GM19099 (cell line): ENCODE results near the gene USP7.

Experiments
- POLR2A ChIP-seq: IDR thresholded peaks from 3 replicates; pipeline ENCODE4 v1.6.1; 2011; ENCODE audit warnings: low read depth; ENCODE audit not compliant: insufficient read length; ENCODE audit errors: extremely low read depth

The USP7 gene

DNA sequence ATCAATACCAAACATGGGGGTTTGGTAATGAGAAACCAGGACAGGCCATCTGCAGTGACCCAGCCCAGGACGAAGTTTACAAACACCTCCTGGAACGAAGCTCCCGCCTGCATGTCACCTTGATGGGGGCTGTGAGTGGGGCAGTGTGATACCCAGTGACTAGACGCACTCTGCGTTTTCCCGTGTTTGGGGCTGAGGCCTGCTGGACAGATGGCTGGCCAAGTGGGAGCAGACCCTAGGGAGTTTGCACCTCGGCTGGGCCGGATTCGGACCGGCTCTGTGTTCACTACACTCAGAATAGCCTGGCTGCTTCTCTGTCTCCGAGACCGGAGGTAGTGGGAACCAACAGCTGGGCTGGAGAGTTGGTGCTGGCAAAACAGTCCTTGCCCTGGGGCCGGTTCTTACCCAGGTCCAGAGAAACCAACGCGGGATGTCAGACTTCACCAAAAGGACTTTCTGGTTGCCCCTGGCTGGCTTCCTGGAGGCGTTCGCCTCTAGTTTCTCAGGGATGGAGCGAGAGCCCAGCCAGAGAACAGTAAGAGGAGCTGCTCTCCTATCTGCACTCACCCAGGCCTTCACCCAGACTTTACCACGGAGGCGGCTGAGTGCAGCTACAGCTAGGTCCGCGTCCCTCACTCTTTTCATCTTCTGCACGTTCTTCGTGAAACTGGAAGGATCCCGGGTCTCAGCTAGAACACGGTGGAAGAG is 115.3 kb downstream of the USP7 start:
- TF ChIP-seq POLR2A: no peak

DNA sequence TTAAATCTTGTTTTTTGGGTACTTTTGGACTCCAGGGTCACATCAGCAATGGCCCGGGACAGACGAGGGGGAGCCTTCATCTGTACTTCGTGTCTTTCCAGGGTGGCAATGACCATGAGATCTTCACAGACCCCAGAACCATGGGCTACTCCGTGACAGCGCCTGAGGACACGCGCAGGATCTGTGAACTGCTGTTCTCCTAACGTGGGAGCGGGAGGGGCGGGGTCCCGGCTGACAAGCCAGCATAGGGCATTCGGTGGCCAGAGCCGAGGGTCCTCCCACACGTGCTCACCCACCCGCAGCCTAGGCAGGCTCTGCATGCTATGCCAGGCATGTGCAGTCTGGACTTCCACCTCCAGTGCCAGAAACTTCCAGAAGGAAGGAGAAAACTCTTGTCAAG is 116.1 kb downstream of the USP7 start:
- no peak for TF ChIP-seq POLR2A

DNA sequence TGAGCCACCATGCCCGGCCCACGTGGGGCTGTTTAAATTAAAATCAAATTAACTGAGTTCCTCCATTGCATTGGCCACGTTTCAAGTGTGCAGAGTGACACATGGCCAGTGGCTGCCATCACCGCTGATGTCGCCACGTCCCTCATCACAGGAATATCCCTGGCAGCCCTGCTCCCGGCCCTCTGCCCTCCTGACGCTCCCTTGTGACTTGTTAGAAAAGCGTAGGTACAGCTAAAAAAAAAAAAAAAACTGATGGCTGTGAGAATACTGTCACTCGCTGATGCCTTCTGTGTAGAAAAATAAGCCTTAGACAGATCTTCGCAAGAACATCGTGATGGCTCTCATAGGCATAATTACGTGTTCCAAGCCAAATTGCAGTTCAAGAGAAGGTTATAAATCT is 116.6 kb downstream of the USP7 start:
- TF ChIP-seq POLR2A: no peak

DNA sequence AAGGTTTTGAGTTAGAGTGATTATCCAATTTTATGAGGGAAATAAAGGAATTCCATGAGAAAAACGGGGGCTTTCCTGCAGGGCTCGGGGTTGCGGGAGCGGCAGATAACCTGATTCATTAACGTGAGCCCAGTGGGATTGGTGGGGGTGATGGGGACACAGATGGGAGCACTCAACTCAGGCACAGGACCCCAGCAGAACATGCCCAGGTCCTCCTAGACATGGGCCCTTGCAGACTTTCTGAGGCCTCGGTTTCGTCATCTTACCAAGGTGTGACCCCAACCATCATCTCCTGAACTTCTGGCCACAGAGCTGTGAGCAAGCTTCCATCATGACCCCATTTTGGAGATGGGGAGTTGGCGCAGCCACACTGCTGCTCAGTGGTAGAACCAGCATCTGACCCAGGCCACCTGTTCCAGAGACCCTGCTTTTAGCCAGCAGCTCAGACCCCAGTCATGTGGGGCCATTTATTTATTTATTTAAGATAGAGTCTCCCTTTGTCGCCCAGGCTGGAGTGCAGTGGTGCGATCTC is 117.2 kb downstream of the USP7 start:
- TF ChIP-seq POLR2A: no peak

DNA sequence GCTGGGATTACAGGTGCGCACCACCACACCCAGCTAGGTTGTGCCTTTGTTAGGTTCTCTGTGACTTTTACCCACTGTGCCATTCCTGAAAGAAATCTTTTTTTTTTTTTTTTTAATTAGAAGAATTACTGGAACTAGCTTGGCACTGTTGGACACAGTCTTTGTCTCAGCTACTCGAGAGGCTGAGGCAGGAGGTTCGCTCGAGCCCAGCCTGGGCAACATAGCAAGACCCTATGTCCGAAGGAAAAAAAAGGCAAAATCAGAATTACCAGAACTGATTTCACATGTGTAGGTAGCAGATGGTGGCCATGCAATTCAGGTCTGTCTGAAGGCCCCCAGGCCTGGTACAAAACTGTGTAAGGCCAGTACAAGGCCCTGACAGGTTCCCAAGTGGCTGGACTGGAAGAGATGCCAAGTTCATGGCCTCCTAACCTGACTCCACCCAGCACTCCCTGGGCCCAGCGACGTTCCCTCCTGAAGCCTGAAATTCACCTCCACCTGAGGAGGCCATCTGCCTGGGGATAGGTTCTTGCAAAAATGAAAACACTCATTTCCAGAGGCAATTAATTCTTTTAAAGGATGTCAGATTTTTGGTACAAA is 117.9 kb downstream of the USP7 start:
- TF ChIP-seq POLR2A: no peak
